ENCODE data around the gene KRTAP6-2. TPM values are rescaled to one million over a fixed set of nuclear protein-coding genes. Genes with fewer than 3 reads are reported as not detected.

KRTAP6-2 gene
- total and polyA plus RNA-seq, 10 of the 15 experiments (the other 5 are each of a cell fraction or from before 2014, with no cell fraction given), result not detected

DNA sequence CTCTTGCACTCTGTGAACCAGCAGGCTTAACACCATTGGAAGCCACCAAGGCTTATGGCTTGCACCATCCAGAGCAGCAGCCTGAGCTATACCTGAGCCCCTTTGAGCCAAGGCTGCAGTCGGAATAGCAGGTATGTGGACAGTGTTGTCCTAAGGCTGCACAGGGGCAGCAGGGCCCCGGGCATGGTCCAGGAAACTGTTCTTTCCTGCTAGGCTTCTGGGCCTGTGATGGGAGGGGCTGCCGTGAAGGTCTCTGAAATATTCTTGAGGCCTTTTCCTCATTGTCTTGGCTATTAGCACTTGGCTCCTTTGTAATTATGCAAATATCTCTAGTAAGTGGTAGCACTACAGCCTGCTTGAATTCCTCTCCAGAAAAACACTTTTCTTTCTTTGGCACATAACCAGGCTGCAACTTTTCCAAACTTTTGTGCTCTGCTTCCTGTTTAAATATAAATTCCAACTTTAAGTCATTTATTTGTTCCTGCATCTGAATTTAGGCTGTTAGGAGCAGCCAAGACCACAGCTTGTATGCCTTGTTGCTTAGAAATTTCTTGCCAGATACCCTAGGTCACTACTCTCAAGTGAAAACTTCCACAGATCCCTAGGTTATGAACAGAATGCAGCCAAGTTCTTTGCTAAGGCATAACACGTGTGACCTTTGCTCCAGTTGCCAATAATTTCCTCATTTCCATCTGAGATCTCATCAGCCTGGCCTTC is 26.9 kb upstream of the KRTAP6-2 start:
- H3K9me3 ChIP-seq (replicated peaks; ENCODE audit: control insufficient read depth, insufficient read depth, low read length), result no peaks in the 10 kb centered on the region; the same call in 2 of the 3 replicates
- no TSS peak for BruUV-seq (replicated peaks)
- no peak overlapping the region for H3K4me3 ChIP-seq
- no peaks in the 10 kb centered on the region for H3K79me2 ChIP-seq (ENCODE audit: control insufficient read depth, insufficient read depth, low read length)
- H3K27ac ChIP-seq (ENCODE audit: control insufficient read depth, insufficient read depth), result no peak overlapping the region
- H3K36me3 ChIP-seq (ENCODE audit: control insufficient read depth in 2 of 2, insufficient read depth in 2 of 2, low read length in 1 of 2), result no peaks in the 10 kb centered on the region
- no peaks in the 10 kb centered on the region for H3K27me3 ChIP-seq (replicated peaks in 1 of 2; ENCODE audit: control insufficient read depth in 2 of 2, insufficient read depth in 2 of 2, low read length in 1 of 2)
- no peak for TF ChIP-seq CREB1 (IDR thresholded peaks at IDR 0.05; ENCODE audit: low read depth)
- no peak for TF ChIP-seq RAD51 (IDR thresholded peaks at IDR 0.05)
- no peak for TF ChIP-seq HDGF (IDR thresholded peaks at IDR 0.05)
- no peak for TF ChIP-seq SIX5 (IDR thresholded peaks at IDR 0.05; ENCODE audit: low read depth, low read length, severe bottlenecking)
- TF ChIP-seq, protein P1, sequence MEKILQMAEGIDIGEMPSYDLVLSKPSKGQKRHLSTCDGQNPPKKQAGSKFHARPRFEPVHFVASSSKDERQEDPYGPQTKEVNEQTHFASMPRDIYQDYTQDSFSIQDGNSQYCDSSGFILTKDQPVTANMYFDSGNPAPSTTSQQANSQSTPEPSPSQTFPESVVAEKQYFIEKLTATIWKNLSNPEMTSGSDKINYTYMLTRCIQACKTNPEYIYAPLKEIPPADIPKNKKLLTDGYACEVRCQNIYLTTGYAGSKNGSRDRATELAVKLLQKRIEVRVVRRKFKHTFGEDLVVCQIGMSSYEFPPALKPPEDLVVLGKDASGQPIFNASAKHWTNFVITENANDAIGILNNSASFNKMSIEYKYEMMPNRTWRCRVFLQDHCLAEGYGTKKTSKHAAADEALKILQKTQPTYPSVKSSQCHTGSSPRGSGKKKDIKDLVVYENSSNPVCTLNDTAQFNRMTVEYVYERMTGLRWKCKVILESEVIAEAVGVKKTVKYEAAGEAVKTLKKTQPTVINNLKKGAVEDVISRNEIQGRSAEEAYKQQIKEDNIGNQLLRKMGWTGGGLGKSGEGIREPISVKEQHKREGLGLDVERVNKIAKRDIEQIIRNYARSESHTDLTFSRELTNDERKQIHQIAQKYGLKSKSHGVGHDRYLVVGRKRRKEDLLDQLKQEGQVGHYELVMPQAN (conservative IDR thresholded peaks at IDR 0.05), result no peak
- TF ChIP-seq POLR2A (IDR thresholded peaks at IDR 0.05; ENCODE audit: low read depth, low read length), result no peak
- no peak for TF ChIP-seq CBX5 (IDR thresholded peaks at IDR 0.05; ENCODE audit: low read depth)
- TF ChIP-seq RAD21 (IDR thresholded peaks at IDR 0.05; ENCODE audit: insufficient read depth, low read depth, low read length), result no peak
- TF ChIP-seq, protein P2, sequence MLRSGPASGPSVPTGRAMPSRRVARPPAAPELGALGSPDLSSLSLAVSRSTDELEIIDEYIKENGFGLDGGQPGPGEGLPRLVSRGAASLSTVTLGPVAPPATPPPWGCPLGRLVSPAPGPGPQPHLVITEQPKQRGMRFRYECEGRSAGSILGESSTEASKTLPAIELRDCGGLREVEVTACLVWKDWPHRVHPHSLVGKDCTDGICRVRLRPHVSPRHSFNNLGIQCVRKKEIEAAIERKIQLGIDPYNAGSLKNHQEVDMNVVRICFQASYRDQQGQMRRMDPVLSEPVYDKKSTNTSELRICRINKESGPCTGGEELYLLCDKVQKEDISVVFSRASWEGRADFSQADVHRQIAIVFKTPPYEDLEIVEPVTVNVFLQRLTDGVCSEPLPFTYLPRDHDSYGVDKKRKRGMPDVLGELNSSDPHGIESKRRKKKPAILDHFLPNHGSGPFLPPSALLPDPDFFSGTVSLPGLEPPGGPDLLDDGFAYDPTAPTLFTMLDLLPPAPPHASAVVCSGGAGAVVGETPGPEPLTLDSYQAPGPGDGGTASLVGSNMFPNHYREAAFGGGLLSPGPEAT (IDR thresholded peaks at IDR 0.05; ENCODE audit: low read depth), result no peak
- TF ChIP-seq, protein P3, sequence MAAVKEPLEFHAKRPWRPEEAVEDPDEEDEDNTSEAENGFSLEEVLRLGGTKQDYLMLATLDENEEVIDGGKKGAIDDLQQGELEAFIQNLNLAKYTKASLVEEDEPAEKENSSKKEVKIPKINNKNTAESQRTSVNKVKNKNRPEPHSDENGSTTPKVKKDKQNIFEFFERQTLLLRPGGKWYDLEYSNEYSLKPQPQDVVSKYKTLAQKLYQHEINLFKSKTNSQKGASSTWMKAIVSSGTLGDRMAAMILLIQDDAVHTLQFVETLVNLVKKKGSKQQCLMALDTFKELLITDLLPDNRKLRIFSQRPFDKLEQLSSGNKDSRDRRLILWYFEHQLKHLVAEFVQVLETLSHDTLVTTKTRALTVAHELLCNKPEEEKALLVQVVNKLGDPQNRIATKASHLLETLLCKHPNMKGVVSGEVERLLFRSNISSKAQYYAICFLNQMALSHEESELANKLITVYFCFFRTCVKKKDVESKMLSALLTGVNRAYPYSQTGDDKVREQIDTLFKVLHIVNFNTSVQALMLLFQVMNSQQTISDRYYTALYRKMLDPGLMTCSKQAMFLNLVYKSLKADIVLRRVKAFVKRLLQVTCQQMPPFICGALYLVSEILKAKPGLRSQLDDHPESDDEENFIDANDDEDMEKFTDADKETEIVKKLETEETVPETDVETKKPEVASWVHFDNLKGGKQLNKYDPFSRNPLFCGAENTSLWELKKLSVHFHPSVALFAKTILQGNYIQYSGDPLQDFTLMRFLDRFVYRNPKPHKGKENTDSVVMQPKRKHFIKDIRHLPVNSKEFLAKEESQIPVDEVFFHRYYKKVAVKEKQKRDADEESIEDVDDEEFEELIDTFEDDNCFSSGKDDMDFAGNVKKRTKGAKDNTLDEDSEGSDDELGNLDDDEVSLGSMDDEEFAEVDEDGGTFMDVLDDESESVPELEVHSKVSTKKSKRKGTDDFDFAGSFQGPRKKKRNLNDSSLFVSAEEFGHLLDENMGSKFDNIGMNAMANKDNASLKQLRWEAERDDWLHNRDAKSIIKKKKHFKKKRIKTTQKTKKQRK (IDR thresholded peaks at IDR 0.05; ENCODE audit: low read depth, low read length), result no peak
- no peak for TF ChIP-seq KDM1A (IDR thresholded peaks at IDR 0.05; ENCODE audit: borderline replicate concordance)
- intact Hi-C loops (cut with micrococcal nuclease; ENCODE audit: unreplicated experiment), result no loop called here
- no peak for ATAC-seq
- ChIA-PET RAD21 (ENCODE audit: unreplicated experiment) (no interaction called here), CTCF (no interaction called here), SMC1A (ENCODE audit: uncharacterized antibody, unreplicated experiment) (no interaction called here), POLR2A (no interaction called here)
- 10% methylated on average over 4 of the region's 4 CpGs for WGBS (ENCODE audit: insufficient coverage, insufficient replicate concordance, low lambda C conversion rate, missing lambda C conversion rate)
- no peak overlapping the region for H3K9ac ChIP-seq (ENCODE audit: control insufficient read depth, insufficient read depth, low read length)
- H4K20me1 ChIP-seq (ENCODE audit: control insufficient read depth, insufficient read depth), result no peaks in the 10 kb centered on the region
- no peak overlapping the region for H3K4me2 ChIP-seq (ENCODE audit: control insufficient read depth, insufficient read depth)
- no peak overlapping the region for H2AFZ ChIP-seq (ENCODE audit: control insufficient read depth, low read depth, low read length)
- H3K4me1 ChIP-seq (ENCODE audit: control insufficient read depth, insufficient read depth, low read length), result no peaks in the 10 kb centered on the region
- no peak for DNase-seq (ENCODE audit: low read depth, low spot score)
- FAIRE-seq, result no peak
- in situ Hi-C loops (cut with MboI), result no loop called here

Measured in GM12878 (cell line).